Aorta (tissue), 5 donors: ENCODE results near the gene MIPOL1. TPM values are rescaled to one million over a fixed set of nuclear protein-coding genes. Genes with fewer than 3 reads are reported as not detected.
"Not testable (repeated sequence)": the region's sequence is repeated elsewhere in the genome, so short reads cannot be mapped to it uniquely, and the experiment has no call there.

Experiments used
- ATAC-seq: fragments of 200-7000 bp; cut with Tn5 transposase; one replicate; pipeline ENCODE4 v1.9.1; 2022; ENCODE audit warnings: moderate library complexity; ENCODE audit not compliant: low FRiP score
- DNase-seq, 2 donors: peaks; one replicate each; pipeline ENCODE4 v3.0.0-alpha.2; 2020
- H3K27ac ChIP-seq, 2 donors: one replicate each; pipeline ENCODE4 v1.5.1; 2013; ENCODE audit warnings: low read length in 2 of 2, mild to moderate bottlenecking in 2 of 2, moderate library complexity in 2 of 2, control low read depth in 1 of 2, inconsistent platforms in 1 of 2, low read depth in 1 of 2
- H3K27me3 ChIP-seq, 2 donors: one replicate each; pipeline ENCODE4 v1.6.1; 2013; ENCODE audit warnings: control low read depth in 1 of 2, low read length in 1 of 2, mild to moderate bottlenecking in 1 of 2, moderate library complexity in 1 of 2; ENCODE audit not compliant: insufficient read depth in 2 of 2, control insufficient read depth in 1 of 2
- H3K36me3 ChIP-seq, 2 donors: one replicate each; pipeline ENCODE4 v1.6.1; 2013; ENCODE audit warnings: control low read depth in 1 of 2, low read length in 1 of 2, mild to moderate bottlenecking in 1 of 2; ENCODE audit not compliant: insufficient read depth in 2 of 2, control insufficient read depth in 1 of 2
- H3K4me1 ChIP-seq, 2 donors: one replicate each; pipeline ENCODE4 v1.6.1; 2013; ENCODE audit warnings: low read length in 2 of 2, control low read depth in 1 of 2, mild to moderate bottlenecking in 1 of 2, moderate library complexity in 1 of 2; ENCODE audit not compliant: insufficient read depth in 2 of 2, control insufficient read depth in 1 of 2
- H3K4me3 ChIP-seq, 2 donors: one replicate each; pipeline ENCODE4 v1.5.1; 2013; ENCODE audit warnings: low read length in 2 of 2, control low read depth in 1 of 2, mild to moderate bottlenecking in 1 of 2
- H3K9me3 ChIP-seq: one replicate; pipeline ENCODE4 v1.6.1; 2013; ENCODE audit warnings: mild to moderate bottlenecking, low read length; ENCODE audit not compliant: control insufficient read depth
- WGBS, 2 donors: extraction: QIAGEN DNeasy Blood & Tissue Kit; methylation state at CpG; one replicate each; pipeline ENCODE4 v1.1.7; 2013; 5-methylcytosine and 5-hydroxymethylcytosine counted together
- intact Hi-C, 2 donors: fragments of 100-400 bp; cut with DNase I; formaldehyde crosslinking; loops; one replicate each; pipeline versions ENCODE4 v1.14.2 to v1.15.0; 2022
- polyA plus RNA-seq, 2 donors: library from polyadenylated mRNA; stranded (reverse); fragments of 200-250 nt; gene quantifications; one replicate each; pipeline ENCODE4 v1.2.3, GENCODE V29; 2013
- total RNA-seq, 2 donors: library from RNA; stranded (reverse); fragmentation: NEBNext Ultra II Directional; extraction: Animal tissue kit (Norgen Biotek cat#: 25700); gene quantifications; one replicate each; pipeline ENCODE4 v1.2.1, GENCODE V29; 2021
- donor health status: healthy with polysubstance abuse.
- donor health status: Bipolar disorder and iron deficiency.
- donor health status: DM: no; HTN: no; CAD: no.
- donor health status: DM: no; HTN: no; CAD: no.
- donor health status: DM: yes; HTN: yes; CAD: no.

The MIPOL1 gene
- total and polyA plus RNA-seq, 4 donors: 3.4 to 20.6 (median 11.9) TPM

DNA sequence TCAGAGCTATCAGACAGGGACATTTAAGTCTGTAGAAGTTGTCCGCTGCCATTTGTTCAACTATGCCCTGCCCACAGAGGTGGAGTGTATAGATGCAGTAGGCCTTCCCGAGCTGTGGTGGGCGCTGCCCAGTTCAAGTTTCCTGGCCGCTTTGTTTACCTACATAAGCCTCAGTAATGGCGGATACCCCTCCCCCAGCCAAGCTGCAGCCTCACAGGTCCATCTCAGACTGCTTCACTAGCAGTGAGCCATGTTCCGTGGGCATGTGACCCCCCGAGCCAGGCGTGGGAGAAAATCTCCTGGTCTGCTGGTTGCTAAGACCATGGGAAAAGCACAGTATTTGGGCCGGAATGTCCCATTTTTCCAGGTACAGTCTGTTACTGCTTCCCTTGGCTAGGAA lies 165.9 kb downstream of the MIPOL1 start:
- no peak overlapping the region for H3K4me3 ChIP-seq
- no peaks in the 10 kb centered on the region for H3K4me1 ChIP-seq
- ATAC-seq: no peak
- no peak overlapping the region for H3K27ac ChIP-seq
- H3K36me3 ChIP-seq: no peaks in the 10 kb centered on the region
- DNase-seq: peak in 1 of 2 donors; percentile 51
- intact Hi-C loops: no loop called here
- 97 to 98% methylated on average over 9 of the region's 9 CpGs for WGBS, 2 donors
- no peaks in the 10 kb centered on the region for H3K27me3 ChIP-seq
- H3K9me3 ChIP-seq: no peaks in the 10 kb centered on the region

DNA sequence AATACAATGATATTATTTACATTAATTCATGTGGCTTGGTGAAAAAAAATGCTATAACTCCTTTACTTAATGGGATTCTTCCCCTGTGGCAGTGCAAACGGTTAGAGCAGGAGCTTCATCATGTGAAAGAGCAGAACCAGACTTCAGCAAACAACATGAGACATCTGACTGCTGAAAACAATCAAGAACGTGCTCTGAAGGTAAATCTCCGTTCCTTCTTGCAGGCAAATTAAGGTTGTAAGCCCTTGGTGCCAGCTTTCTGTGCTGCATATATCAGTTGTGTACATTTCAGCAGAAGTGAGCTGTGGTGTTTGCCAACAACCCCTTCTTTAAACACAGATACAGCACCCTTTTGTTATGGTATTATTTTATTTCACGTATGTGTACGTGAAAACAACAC lies 171.7 kb downstream of the MIPOL1 start:
- H3K9me3 ChIP-seq: no peaks in the 10 kb centered on the region
- H3K4me3 ChIP-seq: no peak overlapping the region
- DNase-seq (no peak), ATAC-seq (no peak)
- peaks cover 0 to 1% of the 10 kb centered on the region in 2 donors for H3K36me3 ChIP-seq
- no peak overlapping the region for H3K27ac ChIP-seq
- no peaks in the 10 kb centered on the region for H3K4me1 ChIP-seq
- no peaks in the 10 kb centered on the region for H3K27me3 ChIP-seq
- intact Hi-C loops: no loop called here
- 55 to 59% methylated on average over 5 of the region's 5 CpGs for WGBS, 2 donors

DNA sequence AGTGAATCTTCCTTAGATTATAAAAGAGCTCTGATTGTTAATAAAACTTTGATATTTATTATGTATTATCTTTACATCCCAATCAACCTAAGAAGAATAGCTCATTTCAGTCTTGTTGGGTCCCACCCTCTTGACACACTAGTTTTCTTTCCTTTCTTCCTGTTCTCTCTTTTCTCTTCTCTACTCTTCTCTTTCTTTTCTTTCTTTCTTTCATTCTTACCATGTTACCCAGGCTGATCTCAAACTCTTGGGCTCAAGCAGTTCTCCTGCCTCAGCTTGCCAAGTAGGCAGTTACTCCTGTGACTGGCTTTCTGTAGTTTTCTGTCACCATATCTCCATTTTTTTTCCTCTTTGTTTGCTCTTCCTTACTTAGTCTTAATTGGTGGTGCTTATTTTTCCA lies 177.8 kb downstream of the MIPOL1 start:
- H3K27me3 ChIP-seq: no peaks in the 10 kb centered on the region
- no peak for ATAC-seq
- H3K9me3 ChIP-seq: no peaks in the 10 kb centered on the region
- no peaks in the 10 kb centered on the region for H3K36me3 ChIP-seq
- no peaks in the 10 kb centered on the region for H3K4me1 ChIP-seq
- no peak overlapping the region for H3K27ac ChIP-seq
- no peak overlapping the region for H3K4me3 ChIP-seq
- intact Hi-C loops: no loop called here
- no peak for DNase-seq

DNA sequence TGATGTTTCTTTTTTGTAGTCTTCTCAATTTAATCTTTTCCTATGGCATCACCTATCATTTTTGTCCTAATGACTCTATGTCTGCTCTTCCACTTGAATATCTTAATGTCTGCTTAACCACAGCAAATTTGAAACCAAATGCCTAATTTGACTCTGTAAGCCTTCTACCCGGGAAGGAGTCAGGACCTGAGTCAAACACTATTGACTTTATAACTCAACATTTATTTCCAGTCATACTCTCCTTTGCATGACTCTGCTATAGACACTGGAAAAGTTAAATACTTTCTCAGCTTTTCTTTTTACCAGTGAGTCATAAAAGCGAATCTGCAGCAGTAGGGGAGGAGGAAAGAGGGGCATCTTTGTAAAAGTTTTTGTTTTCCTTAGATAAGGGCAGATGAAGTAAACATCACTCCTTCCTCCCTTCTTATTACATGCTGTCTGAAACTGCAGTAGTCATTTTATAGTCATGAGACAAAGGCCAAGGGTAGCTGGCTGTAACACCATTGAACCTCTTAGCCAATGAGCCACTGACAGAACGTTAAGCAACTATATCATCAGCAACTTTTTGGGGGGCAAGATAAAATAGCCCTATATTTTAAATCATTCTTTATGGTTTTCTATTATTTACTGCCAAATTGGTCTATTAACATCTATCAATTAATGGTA lies 179.3 kb downstream of the MIPOL1 start:
- H3K4me1 ChIP-seq: no peaks in the 10 kb centered on the region
- H3K9me3 ChIP-seq: no peaks in the 10 kb centered on the region
- no peaks in the 10 kb centered on the region for H3K27me3 ChIP-seq
- intact Hi-C loops: no loop called here
- no peaks in the 10 kb centered on the region for H3K36me3 ChIP-seq
- H3K27ac ChIP-seq: no peak overlapping the region
- 86 to 91% methylated on average over 3 of the region's 3 CpGs for WGBS, 2 donors
- DNase-seq: no peak
- no peak overlapping the region for H3K4me3 ChIP-seq
- no peak for ATAC-seq

DNA sequence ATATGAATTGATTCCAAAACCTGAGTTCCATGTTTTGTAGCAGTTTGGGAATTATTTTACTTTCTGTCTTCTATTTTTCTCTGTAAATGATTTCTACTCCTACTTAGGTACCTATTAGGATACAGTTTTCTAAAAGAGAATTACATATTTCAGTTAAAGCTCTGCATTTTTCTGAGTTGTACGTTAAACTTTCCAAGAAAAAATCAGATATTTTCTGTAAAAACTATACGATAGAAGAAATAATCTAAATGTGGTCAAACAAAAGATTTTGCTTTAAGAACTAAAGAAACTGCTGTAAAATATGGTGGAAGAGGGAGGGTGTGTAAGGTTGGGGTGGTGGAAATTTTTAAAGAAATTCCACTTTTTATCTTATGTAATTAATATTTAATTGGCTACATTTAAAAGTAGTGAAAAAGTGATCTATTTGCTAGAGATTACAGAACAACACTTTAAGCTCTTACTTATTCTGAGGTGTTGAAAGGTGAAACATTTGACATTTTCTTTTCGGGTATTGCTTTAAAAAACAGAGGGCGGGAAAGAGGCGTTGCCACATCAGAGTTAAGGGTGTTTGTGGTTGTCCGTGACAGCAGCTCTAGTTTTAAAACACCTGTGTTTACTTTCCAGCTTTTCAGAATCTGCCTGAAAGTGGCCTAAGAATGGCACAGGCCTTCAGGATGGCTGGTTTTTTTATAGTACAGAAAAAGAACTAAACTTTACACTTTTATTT lies 187.3 kb downstream of the MIPOL1 start:
- Histone ChIP-seq H3K27me3 (no peaks in the 10 kb centered on the region), H3K9me3 (no peaks in the 10 kb centered on the region), H3K27ac (no peak overlapping the region), H3K4me3 (no peak overlapping the region), H3K36me3 (no peaks in the 10 kb centered on the region), H3K4me1 (no peaks in the 10 kb centered on the region)
- no peak for ATAC-seq
- WGBS, 2 donors: 69 to 81% methylated on average over 6 of the region's 6 CpGs
- intact Hi-C loops: no loop called here
- DNase-seq: no peak

DNA sequence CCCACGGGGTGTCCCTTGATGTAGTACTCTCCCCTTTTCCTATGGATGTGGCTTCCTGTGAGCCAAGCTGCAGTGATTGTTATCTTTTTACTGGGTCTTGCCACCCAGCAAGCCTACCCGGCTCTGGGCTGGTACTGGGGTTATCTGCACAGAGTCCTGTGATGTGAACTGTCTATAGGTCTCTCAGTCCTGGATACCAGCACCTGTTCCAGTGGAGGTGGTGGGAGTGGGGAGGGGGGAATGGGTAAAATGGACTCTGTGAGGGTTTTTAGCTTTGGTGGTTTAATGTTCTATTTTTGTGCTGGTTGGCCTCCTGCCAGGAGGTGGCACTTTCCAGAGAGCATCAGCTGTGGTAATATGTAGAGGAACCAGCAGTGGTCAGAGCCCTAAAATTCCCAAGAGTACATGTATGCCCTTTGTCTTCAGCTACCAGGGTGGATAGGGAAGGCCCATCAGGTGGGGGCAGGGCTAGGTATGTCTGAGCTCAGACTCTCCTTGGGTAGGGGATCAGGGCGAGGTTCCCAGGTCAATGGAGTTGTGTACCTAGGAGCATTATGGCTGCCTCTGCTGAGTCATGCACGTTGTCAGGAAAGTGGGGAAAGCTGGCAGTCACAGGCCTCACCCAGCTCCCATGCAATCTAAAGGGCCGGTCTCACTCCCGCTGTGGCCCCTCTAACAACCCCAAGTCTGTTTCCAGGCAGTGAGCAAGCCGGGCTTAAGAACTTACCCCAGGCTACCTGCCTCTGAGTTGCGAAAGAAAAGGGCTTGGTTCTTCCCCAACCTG lies 199.6 kb downstream of the MIPOL1 start:
- H3K9me3 ChIP-seq, ATAC-seq, H3K4me1 ChIP-seq, H3K4me3 ChIP-seq, H3K27ac ChIP-seq, DNase-seq, intact Hi-C loops, H3K27me3 ChIP-seq, H3K36me3 ChIP-seq: not testable (repeated sequence)
- WGBS, 2 donors: 90 to 91% methylated on average over 8 of the region's 8 CpGs

DNA sequence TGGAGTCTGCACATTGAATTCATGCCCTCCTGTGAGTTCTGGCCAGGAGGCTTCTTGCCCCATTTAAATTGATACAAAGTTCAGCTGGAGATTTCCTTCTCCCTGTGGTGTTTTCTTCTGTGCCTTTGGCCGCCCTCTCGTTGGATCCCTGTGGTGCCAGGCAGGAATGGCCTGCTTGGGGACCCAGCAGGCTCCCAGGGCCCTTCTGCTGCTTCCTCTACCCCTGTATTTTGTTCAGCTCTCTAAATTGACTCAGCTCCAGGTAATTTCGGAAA lies 200.1 kb downstream of the MIPOL1 start:
- Histone ChIP-seq H3K4me3 (no peak overlapping the region), H3K9me3 (no peaks in the 10 kb centered on the region), H3K4me1 (no peaks in the 10 kb centered on the region), H3K27ac (no peak overlapping the region), H3K36me3 (no peaks in the 10 kb centered on the region), H3K27me3 (no peaks in the 10 kb centered on the region)
- ATAC-seq: no peak
- 87 to 100% methylated on average over 2 to 3 of the region's 3 CpGs for WGBS, 2 donors
- intact Hi-C loops: no loop called here
- no peak for DNase-seq

DNA sequence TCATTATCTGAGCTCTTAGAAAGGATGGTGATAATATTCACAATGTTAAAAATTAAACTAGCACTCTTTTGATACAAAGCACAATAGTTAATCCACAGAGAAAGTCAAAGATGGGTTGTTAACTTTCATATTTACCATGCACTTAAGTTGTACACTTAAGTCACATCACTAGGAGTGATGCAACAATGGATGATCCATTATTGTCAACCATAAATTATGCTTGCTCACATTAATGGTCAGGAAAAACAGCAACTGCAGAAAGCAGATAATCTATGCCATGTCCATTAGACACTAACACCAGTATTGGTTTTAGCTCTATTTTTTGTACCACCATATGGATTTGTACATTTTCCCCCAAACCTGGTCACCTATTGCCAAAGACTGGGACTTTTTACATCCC lies 201.8 kb downstream of the MIPOL1 start:
- Histone ChIP-seq H3K4me3 (no peak overlapping the region), H3K36me3 (no peaks in the 10 kb centered on the region), H3K27ac (no peak overlapping the region), H3K9me3 (no peaks in the 10 kb centered on the region), H3K4me1 (no peaks in the 10 kb centered on the region), H3K27me3 (no peaks in the 10 kb centered on the region)
- no peak for ATAC-seq
- intact Hi-C loops: no loop called here
- no peak for DNase-seq

DNA sequence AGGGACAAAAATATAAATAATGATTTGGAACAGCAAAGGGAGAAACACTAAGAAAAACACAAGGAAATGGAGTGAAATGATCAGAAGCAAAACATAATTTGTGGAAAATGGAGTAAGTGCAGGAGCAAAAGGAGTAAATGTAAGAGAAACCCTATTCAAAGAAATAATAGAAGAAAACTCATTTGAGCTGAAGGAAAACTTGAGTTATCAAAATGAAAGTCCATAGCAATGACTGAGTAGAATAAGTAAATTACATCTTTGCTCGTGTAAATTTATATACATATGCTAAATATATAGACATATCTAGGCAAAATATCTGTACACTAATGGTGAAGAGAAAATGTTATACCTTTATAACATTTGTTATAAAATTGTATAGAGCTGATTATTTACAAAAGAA lies 203.4 kb downstream of the MIPOL1 start:
- no peaks in the 10 kb centered on the region for H3K27me3 ChIP-seq
- no peak overlapping the region for H3K4me3 ChIP-seq
- intact Hi-C loops: no loop called here
- no peaks in the 10 kb centered on the region for H3K4me1 ChIP-seq
- H3K9me3 ChIP-seq: no peaks in the 10 kb centered on the region
- H3K27ac ChIP-seq: no peak overlapping the region
- DNase-seq: no peak
- ATAC-seq: no peak
- 92 to 97% methylated on average over 1 of the region's 1 CpG for WGBS, 2 donors
- no peaks in the 10 kb centered on the region for H3K36me3 ChIP-seq
